ENCODE results near the gene UQCRC1. TPM values are rescaled to one million over a fixed set of nuclear protein-coding genes. Genes with fewer than 3 reads are reported as not detected.

The UQCRC1 gene
- total and polyA plus RNA-seq, 2 of the 8 experiments (the other 6 are each of a cell fraction or from before 2014, with no cell fraction given), result 310 to 720 TPM

DNA sequence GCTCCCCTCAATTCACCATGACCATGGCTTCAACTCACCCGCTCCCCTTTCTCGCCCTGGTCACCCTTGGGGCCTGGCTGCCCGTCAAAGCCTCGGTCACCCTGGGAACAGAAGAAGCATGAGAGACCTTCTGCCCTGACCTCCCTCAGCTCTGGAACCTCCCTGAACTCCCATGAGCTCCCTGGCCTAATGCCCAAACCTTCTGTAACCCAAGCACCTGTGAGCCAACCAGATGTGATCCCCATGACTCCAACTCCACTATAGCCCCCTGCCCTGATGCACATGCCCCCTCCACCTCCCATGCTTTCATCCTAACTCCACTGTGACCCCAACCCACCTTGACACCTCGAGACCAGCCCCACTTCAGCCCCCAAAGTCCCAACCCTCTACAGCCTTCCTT is 42.4 kb downstream of the UQCRC1 start:
- CTCF ChIA-PET (ENCODE audit: partially characterized antibody), result interaction anchor here (0.6 to 1.7 kb wide), 5 partner anchors 9 to 101 kb away, joined by 3 to 8 read pairs (median 4); partner anchors contain the start of gene PFKFB4
- FAIRE-seq, result no peak
- DNase-seq (ENCODE audit: low read depth in 1 of 2, low spot score in 2 of 2), result no peak

More for the DNA sequence above, 42.4 kb downstream of the UQCRC1 start:
- H4K8ac ChIP-seq (ENCODE audit: extremely low read depth, insufficient read depth, low read length), result no peak overlapping the region
- H3K27ac ChIP-seq (ENCODE audit: low read depth, low read length), result no peak overlapping the region
- H3K18ac ChIP-seq (ENCODE audit: extremely low read depth, low read length), result no peak overlapping the region
- no peaks in the 10 kb centered on the region for H4K20me1 ChIP-seq (replicated peaks in 1 of 2; ENCODE audit: control insufficient read depth in 1 of 2, insufficient read depth in 2 of 2, low read length in 2 of 2)
- no peak overlapping the region for H2BK5ac ChIP-seq (ENCODE audit: low read depth, low read length)
- no peak overlapping the region for H2BK15ac ChIP-seq (ENCODE audit: low read length)
- no peak overlapping the region for H2BK12ac ChIP-seq (ENCODE audit: low read depth, low read length)
- no peaks in the 10 kb centered on the region for H3K9me3 ChIP-seq (ENCODE audit: insufficient read depth in 2 of 2, low read depth in 1 of 2, low read length in 1 of 2)
- H3K4me3 ChIP-seq (ENCODE audit: extremely low read depth in 1 of 4, insufficient read depth in 2 of 4, low read depth in 3 of 4, low read length in 4 of 4), result no peak overlapping the region
- H3K79me1 ChIP-seq (ENCODE audit: low read depth, low read length), result no peaks in the 10 kb centered on the region
- no peak overlapping the region for H2BK120ac ChIP-seq (replicated peaks; ENCODE audit: low read depth, low read length)
- H3K14ac ChIP-seq (ENCODE audit: insufficient read length), result no peak overlapping the region
- H2BK20ac ChIP-seq (ENCODE audit: low read length), result no peak overlapping the region
- no peaks in the 10 kb centered on the region for H3K23me2 ChIP-seq (ENCODE audit: low read depth, low read length)
- H3K36me3 ChIP-seq (ENCODE audit: control insufficient read depth in 2 of 4, insufficient read depth in 4 of 4, low read length in 3 of 4), result no peaks in the 10 kb centered on the region
- no peak overlapping the region for H4K91ac ChIP-seq (replicated peaks; ENCODE audit: insufficient read length, low read length)
- H3K23ac ChIP-seq (ENCODE audit: insufficient read length), result no peak overlapping the region
- H3K27me3 ChIP-seq (replicated peaks in 1 of 4; ENCODE audit: control insufficient read depth in 3 of 4, extremely low read depth in 1 of 4, insufficient read depth in 3 of 4, low read length in 3 of 4), result no peaks in the 10 kb centered on the region
- H4K5ac ChIP-seq (ENCODE audit: insufficient read length, low read depth, low read length), result no peak overlapping the region
- 100% methylated on average over 5 of the region's 5 CpGs; no CpG with 5 or more reads in 1 of the 2 experiments for WGBS, 2 experiments (ENCODE audit: extremely low coverage in 1 of 2, insufficient coverage in 1 of 2, insufficient read length in 1 of 2, insufficient replicate concordance in 2 of 2, low coverage in 1 of 2, low lambda C conversion rate in 2 of 2, missing lambda C conversion rate in 1 of 2)
- H3K56ac ChIP-seq (replicated peaks; ENCODE audit: insufficient read length, low read depth, low read length), result no peak overlapping the region
- POLR2A ChIA-PET (ENCODE audit: partially characterized antibody), result interaction anchor here (1.0 to 2.2 kb wide), 4 partner anchors 9 to 385 kb away, joined by 3 to 9 read pairs (median 6); partner anchors contain the start of genes CELSR3 and PFKFB4
- peaks cover 0 to 8% (median 3%) of the 10 kb centered on the region in 4 experiments; a peak in 5 of 7 replicates for H3K4me1 ChIP-seq (replicated peaks in 1 of 4; ENCODE audit: control insufficient read depth in 3 of 4, insufficient read depth in 4 of 4, low read length in 3 of 4)
- no peak overlapping the region for H3K9ac ChIP-seq (replicated peaks in 1 of 4; ENCODE audit: extremely low read depth in 1 of 4, low read depth in 3 of 4, low read length in 3 of 4)
- H3K79me2 ChIP-seq (ENCODE audit: control insufficient read depth in 1 of 2, insufficient read depth in 2 of 2, low read length in 2 of 2), result no peaks in the 10 kb centered on the region
- H3K4ac ChIP-seq (replicated peaks; ENCODE audit: insufficient read length, low read depth, low read length), result no peak overlapping the region
- no peak overlapping the region for H2AK5ac ChIP-seq (ENCODE audit: low read depth, low read length)
- no peak overlapping the region for H2AFZ ChIP-seq (ENCODE audit: low read length)
- no peak overlapping the region for H3K4me2 ChIP-seq (ENCODE audit: insufficient read depth in 1 of 2, low read depth in 2 of 2, low read length in 2 of 2)

Measured in H1 (cell line).